MV-4-11 (cell line): Measurements from ENCODE around the gene PARD3B.

Experiments used
- DNase-seq: peaks from one replicate; lab custom pipeline; 2025; lab: John Stamatoyannopoulos, UW

Gene PARD3B

DNA sequence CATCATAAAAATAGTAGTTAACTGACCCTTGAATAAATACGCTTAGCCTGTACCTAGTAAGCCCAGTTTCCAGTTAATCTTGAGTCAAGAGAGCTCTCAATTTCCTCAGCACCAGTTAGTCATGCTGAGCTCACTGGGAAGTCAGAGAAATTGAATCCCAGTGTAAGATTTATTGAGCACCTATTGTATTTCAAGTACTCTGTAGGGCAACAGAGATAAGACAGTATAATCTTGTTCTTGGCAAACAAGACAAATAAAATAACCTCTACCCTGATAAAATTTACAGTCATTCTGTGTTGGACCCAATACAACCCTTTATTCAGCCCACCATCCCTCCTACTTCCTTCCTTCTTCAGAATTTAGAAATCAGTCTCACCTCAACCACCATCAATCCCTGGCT lies 1065.2 kb downstream of the PARD3B start:
- no peak for DNase-seq

DNA sequence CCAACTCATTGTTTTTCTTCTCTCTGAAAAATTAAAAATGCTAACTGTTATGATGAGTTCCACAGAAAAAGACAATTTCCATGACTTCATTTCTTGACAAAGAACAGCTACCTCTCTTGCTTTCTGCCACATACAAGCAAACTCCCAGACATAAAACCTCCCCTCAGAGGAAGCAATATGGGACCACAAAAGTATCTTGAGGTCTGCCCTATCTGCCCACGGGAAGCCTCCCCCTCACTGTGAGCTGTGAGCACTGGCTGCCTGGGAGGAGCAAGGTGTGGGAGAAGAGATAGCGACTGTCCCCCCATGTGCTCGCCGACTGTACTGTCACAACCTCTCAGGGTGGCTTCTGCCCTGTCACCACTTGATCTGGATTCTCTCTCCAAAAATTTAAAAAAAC lies 1067.4 kb downstream of the PARD3B start:
- no peak for DNase-seq

DNA sequence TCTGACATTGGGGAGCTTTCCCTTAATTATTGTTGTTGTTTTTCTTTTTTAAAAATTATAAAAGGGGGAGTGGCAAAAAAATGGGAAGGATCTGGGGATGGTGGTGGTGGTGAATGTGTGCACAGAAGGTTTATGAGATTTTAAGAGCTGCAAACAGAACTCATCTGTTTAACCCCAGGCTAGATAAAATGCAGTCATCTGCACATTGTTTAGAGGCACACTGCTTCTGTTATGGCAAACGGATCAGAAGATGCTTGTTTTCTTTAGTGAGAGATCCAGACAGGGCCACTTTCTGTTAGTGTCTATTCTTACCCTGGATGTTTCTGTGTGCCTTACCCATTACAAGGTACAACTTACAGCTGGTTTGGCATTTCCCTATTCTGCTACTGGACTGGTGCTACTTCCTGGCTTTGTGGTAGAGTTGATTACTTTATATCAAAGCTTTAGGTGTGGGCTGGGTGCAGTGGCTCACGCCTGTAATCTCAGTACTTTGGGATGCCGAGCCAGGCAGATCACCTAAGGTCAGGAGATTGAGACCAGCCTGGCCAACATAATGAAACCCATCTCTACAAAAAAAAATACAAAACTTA lies 1068.8 kb downstream of the PARD3B start:
- no peak for DNase-seq

DNA sequence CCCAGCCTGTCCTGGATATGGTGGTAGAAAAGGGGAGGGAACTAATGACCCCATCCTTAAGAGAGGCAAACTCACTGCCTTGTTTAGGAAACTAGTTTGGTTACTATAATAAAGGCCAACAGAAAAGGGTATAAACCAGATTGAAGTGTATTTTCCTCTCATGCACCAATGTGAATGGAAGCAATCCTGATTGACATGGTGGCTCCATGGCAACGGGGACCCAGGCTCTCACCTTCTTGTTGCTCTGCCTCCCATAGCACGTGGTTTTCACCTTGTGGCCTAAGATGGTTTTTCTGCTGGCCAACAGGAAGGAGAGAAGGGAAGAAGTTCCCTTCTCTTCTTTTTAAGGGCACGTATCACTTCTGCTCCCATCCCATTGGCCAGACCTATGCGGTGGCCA lies 1069.7 kb downstream of the PARD3B start:
- no peak for DNase-seq

DNA sequence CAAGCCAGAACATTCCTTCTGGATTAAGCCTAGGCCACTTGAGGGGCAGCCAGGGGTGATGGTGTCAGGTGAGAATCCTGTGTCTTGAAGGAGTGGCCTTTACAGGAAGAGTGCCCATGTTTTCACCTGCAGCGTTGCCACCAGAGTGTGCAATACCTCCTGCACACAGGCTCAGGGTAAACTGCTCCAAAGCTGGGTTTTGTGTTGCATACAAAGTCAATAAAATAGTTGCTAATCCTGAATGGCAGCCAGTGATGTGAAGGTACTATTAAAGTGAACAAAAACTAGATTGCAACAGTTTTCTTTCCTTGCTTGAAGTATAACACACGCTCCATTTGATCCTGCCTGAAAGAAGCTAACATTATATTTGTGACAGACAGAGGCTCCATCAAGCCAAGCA lies 1072.6 kb downstream of the PARD3B start:
- no peak for DNase-seq

DNA sequence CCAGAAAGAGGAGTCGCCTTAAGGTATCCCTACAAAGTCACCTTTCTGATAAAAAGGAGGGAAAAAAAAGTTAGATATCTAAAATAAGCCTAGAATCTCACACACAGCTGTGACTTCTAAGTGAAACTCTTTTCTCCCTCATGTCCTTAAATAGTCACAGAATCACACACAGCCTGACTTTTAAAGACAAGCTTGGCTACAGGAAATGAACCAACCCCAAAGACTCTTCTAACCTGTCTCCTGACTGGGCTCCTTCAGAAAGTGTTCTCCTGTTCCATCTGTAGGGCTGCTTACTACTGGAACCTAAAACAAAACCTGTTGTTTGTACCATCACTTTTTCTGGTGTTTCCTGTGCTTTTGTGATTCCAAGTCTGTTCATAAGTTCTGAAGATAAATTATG lies 1074.3 kb downstream of the PARD3B start:
- DNase-seq, result no peak

DNA sequence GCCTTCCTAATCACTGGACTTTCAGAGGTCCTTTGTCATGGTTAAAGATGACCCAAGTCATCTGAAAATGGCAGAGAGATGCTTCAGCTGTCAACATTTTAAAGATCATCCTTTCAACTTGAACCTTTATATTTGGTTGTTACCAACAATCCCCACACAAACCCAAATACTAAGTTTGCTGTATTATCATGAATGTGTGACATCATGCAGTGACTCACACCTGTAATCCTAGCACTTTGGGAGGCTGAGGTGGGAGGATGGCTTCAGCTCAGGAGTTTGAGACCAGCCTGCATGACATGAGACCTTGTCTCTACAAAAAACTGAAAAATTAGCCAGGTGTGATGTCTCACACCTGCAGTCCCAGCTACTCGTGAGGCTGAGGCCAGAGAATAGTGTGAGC lies 1081.8 kb downstream of the PARD3B start:
- no peak for DNase-seq

DNA sequence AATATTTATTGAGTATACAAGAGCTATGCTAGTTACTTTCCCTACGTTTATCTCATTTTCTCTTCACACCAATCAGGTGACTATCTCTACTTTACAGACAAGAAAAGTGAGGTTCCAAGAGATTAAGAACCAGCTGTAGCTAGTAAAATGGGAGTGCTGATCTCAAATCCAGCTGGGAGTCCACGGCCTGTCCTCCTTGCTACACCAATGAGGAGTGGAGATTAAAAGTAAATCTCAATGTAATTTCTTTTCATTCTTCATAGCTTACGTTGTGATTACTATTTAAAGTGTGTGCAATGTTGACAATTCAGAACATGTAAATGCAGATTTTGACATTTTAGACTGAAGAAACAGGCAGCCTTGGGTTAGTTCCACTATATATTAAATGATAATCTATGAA lies 1083.1 kb downstream of the PARD3B start:
- DNase-seq, result no peak

DNA sequence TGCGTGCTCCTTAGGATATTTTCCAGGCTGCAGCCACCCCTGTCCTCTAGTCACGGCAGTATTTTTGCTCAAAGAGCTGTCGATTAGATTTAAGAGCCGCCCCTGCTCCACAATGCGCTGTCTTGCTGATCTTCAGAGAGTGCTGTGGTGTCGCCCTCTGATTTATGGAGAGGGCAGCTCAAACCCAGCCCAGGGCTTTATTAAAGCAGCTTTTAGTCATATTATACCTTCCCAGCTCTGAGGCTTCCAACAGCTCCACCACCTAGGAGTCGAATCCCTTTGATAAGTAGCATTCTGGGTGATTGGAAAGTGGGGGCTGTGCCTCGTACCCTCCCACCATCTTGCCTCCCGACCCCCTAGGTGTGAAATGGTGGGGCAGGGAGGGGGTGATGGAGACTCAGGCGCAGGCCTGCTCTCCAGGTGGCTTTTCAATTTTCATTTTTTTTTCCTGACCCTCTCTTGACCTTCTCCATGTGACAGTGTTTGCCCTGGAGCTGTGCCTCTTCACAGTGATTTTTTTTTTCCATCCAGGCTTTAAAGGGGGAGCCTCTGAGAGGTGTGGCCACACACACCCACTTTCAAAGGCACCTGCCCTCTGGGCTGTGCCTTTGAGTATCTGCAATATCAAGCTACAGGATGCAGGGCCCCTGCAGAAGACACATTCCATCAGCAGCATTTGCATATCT lies 1084.0 kb downstream of the PARD3B start:
- no peak for DNase-seq

DNA sequence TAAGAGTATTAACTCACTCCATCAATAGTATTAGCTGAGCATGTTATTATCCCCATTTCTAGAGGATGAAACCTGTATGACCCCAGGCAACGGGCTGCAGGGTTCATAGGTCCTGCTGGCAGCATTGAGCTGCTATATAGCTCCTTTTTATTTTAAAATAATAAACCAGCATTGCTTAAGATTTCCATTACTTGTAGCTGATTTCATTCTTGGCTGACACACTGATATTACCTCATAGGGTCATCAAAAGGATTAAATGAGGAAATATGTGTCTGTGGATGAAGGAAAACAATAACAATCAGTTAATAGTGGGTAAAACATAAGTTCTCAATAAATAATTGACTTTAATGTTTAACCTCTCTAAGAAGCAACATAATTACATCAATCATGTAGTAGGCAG lies 1088.7 kb downstream of the PARD3B start:
- no peak for DNase-seq

DNA sequence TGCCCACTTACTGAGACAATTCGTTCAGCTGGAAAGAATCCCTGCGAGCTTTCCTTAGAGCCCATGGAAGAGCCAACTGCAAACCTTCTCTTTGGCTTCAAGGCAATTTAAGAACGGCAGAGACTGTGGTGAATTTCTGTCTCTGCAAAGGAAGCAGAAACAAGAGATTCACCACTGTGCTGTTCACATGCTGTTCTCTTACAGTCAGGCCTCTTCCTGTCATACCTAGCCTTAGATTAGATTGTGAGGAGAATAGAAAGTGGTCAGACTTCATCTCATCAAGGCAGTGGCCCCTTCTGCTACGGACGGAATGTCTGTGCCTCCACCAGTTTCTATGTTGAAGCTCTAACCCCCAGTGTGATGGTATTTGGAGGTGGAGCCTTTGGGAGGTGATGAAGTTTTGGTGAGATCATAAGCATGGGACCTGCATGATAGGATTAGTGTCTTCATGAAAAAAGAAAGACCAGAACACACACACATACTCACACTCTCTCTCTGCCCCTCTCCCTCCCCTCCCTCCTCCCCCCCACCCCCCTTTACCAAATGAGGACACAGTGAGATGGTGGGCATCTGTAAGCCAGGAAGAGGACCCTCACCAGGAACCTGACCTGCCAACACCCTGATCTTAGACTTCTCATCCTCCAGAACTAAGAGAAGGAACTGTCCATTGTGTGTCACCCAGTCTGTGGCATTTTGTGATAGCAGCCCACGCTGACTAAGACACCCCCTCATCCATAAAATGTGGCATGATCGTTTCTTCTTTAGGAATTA lies 1091.5 kb downstream of the PARD3B start:
- no peak for DNase-seq

DNA sequence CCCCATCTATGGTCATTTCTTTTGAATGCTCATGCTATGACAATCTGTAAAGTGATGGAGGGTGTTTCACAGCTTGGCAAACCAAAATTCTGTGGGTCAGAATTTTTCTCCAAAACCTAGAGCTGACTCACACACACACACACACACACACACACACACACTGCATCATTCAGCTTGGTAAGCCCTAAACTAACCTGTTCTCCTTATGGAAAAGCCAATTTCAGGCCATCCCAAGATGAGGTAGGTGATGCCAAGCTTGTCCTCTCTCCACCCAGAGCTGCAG lies 1092.0 kb downstream of the PARD3B start:
- no peak for DNase-seq

DNA sequence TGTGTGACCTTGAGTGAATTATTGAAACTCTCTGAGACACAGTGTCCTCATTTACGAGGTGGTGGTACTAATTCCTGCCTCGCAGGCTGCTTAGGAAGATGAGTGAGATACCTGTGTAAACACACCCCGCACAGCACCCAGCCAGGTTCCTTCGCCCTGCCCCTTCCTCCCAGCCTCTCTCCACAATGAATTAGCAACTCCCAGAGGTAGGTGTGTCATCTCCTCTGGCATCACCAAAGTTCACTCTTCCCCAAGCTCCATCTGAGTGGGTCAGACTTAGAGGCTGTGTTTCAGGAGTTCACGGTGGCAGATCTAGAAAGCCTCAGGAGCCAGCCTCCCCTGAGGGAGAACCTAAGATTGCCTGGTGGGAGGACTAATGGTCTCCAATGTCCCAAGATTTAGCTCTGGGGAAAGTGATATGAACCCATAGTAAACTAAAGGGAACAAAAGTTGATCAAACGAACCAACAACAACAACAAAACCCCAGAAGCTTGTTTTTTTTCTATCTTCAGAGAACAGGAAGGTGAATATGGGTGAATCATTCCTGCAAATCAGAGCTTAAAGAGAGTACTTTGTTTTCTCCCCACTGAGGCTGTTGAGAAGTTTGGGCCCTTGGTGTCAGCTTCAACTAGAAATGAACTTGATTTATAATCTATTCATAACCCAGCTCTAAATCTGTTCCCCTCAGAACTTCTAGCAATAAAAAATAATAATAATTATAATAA lies 1092.7 kb downstream of the PARD3B start:
- no peak for DNase-seq

DNA sequence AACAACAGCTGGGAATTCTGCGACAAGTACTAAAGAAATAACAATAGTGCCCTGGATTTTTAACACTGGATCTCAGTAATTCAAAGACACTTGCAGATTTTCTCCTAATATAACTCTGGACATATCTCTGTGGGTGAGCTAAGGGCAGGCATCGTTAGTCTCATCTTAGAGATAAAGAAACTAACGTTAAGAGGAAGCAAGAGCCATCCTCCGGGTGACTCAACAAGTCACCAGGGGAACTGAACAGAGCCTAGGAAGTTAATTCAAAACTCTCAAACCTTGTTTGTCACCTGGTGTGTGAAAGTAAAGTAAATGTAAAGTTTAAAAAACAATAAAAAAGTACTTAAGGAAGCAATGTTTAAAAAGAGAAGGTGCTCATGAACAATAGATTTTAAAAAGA lies 1095.4 kb downstream of the PARD3B start:
- DNase-seq, result peak; percentile 48

DNA sequence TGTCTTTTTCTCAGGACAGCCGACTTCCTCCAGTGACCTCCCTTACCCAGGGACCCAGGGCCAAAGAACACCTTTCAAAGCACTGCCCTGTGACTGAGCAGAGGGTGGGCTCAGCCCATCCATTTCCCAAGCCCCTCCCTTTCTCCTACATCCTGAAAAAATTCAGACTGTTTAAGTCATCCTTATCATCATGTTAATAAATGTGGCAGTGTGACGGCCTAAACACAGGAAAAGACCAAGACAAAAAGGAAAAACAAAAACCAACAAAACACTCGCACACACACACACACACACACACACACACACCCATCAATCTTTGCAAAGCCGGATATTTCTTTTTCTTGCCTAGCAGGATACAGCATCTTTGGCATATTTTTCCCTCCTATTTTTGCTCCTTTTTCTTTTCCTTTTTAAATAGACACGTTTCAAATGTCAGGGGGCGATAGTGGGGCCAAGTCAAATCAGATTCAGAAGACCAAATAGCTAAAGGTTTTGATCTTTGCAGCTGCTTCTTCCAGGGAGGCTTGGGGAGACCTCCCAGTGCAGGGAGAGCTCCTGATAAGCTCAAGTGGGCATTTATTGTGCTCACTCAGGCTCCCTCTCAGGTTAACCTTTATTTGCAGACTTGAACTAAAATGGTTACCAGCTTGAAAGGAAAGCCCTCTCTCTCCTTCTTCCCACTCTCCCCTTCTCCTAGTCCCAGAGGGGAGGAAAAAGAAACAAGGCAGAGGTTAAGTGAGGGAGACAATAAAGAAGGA lies 1097.5 kb downstream of the PARD3B start:
- DNase-seq, result no peak

DNA sequence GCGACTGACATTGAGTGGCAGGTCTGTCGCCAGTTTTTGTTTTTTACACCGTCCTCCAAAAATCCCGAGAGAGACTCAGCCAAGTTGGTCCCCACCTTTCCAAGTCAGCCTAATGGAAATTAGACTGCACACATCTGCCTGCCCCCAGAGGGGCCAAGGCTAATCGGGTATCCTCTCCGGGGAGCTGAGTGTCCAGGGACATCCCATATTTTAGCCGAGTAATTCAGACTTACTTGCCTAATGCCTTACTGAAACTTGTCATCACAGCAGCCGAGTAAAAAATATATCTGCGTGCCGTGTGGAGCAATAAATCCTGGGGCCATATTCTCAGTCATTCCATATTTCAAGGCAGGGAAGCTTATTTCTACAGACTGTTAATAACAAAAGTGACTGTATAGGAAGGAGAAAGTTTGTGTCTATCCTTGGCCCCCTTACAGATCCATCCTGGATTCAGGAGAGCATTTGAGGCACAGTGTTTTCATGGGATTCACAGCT lies 1098.2 kb downstream of the PARD3B start:
- no peak for DNase-seq

DNA sequence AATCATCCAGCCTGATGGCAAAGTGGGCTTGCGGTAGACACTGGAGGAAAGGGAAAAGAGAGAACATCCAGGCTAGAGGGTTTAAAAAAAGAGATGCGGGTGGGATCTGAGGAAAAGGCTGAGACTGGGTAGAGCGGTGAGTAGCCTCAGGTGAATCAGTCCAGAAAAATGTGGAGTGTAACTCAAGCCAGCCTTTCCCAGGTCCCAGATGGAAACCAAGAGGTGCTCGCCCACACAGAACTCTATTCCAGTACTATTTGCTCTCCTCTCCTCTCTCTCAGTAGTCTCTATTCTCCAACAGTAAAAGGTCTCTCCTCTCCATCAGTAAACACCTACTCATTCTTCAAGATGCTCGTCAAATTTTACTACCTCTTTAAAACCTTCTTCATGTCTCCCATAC lies 1098.7 kb downstream of the PARD3B start:
- DNase-seq, result no peak

DNA sequence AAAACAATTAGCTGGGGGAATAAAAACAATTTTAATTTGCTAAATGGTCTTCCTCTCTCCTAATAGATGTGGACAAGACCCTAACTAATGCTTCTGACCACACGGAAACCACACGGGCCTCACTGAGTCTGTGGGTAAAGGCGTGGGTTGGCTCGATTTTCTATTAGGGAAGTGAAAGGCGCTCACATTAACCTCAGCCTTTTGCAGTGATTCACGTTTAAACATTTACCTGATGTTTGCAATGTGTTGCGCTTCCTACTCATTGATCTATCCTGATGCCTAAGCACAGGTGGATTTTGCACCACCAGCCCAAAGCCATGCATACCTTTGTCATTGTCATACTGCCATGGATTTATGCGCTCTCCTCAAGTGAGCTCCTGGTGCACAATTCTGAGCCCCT lies 1101.4 kb downstream of the PARD3B start:
- peak; percentile 36 for DNase-seq

DNA sequence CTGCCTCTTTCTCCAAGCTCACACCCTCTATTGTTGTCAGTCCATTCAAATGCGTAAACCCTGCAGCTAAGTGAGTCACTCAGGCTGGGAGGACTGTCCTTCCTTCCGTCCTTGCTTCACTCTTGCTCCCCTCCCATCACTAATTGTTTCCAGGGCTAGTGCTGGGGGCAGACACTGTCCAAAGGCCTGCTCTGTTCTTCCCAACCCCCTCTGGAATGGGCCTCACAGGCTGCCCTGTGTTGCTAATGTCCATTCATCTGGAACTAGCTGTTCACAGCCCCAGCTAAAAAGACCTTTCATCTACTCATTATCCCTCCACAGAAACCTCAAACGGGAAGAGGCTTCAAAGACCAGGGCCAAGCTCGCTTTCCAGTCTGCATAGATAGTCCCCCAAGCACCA lies 1105.2 kb downstream of the PARD3B start:
- DNase-seq, result peak; percentile 3

DNA sequence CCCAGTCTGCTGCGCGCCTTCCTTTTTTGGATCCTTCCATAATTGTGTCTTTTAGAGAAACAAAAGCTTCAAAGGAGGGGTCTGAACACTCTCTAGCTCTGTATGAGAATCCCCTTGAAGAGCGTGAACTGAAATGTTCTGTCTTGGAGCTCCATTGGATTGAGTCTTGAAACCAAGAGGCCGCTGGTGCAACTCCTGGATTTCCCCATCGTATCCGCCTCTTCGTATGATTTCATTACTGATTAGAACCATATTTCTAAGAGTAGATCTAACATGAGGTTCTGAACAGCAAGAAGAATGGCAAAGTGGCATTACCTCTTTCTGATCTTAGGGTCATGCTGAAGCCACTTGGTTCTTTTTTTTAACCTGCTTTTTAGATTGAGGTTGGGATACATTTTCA lies 1105.7 kb downstream of the PARD3B start:
- no peak for DNase-seq

DNA sequence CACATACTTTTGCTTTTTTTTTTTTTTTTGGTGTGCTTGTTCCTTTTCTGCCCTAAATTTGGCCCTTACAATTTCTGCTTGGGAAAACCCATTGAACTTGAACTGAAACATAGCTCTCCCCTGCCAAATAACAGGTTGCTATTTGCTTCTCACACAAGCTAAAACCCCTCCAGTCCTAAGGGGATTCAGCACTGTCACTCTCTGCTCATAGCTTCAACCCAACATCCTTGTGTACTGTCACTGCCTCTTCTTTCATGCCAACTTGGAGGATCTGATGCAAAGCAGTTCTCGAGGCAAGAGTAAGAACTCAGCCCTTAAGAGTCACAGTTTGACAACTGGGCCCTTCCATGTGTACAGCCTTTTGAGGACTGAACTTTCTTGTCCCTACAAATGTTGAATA lies 1106.4 kb downstream of the PARD3B start:
- no peak for DNase-seq
